GM19025 (cell line): ENCODE measurements around the gene SLC35E1.
"Not testable (repeated sequence)": the region's sequence is repeated elsewhere in the genome, so short reads cannot be mapped to it uniquely, and the experiment has no call there.

Experiments used
- ATAC-seq: cut with Tn5 transposase; IDR thresholded peaks from one replicate; pipeline ENCODE4 v1.9.1; 2021; ENCODE audit warnings: mild to moderate bottlenecking, low read depth, moderate library complexity; ENCODE audit not compliant: unreplicated experiment

SLC35E1 gene

GRCh38 chr19:16527971-16528521 lies 44.2 kb downstream of the SLC35E1 start:
- no peak for ATAC-seq

- no peak for ATAC-seq
Measured at GRCh38 chr19:16527334-16527935, 44.8 kb downstream of the SLC35E1 start.

GRCh38 chr19:16525751-16526481 lies 46.3 kb downstream of the SLC35E1 start:
- ATAC-seq: no peak

- ATAC-seq: no peak
Measured at GRCh38 chr19:16524991-16525734, 47.1 kb downstream of the SLC35E1 start.

- ATAC-seq: no peak
Measured at GRCh38 chr19:16522559-16523377, 49.4 kb downstream of the SLC35E1 start.

- no peak for ATAC-seq
Measured at GRCh38 chr19:16521715-16522289, 50.4 kb downstream of the SLC35E1 start.

- ATAC-seq: no peak
Measured at GRCh38 chr19:16520986-16521624, 51.1 kb downstream of the SLC35E1 start.

- ATAC-seq: no peak
Measured at GRCh38 chr19:16520074-16520973, 51.9 kb downstream of the SLC35E1 start.

GRCh38 chr19:16519230-16519687 lies 53.0 kb downstream of the SLC35E1 start:
- ATAC-seq: no peak

- no peak for ATAC-seq
Measured at GRCh38 chr19:16518483-16519229, 53.6 kb downstream of the SLC35E1 start.

- ATAC-seq: no peak
Measured at GRCh38 chr19:16518061-16518460, 54.2 kb downstream of the SLC35E1 start.

- ATAC-seq: no peak
Measured at GRCh38 chr19:16516923-16517610, 55.1 kb downstream of the SLC35E1 start.

- ATAC-seq: no peak
Measured at GRCh38 chr19:16516381-16516780, 55.8 kb downstream of the SLC35E1 start.

GRCh38 chr19:16514383-16515019 lies 57.7 kb downstream of the SLC35E1 start:
- no peak for ATAC-seq

GRCh38 chr19:16512611-16513010 lies 59.6 kb downstream of the SLC35E1 start:
- ATAC-seq: not testable (repeated sequence)

- ATAC-seq: no peak
Measured at GRCh38 chr19:16509141-16510061, 62.8 kb downstream of the SLC35E1 start.
